Naive thymus-derived CD4-positive, alpha-beta T cell (primary cell): Measurements from ENCODE around the gene ADH5. TPM values are rescaled to one million over a fixed set of nuclear protein-coding genes. Genes with fewer than 3 reads are reported as not detected.
"Not testable (repeated sequence)": the region's sequence is repeated elsewhere in the genome, so short reads cannot be mapped to it uniquely, and the experiment has no call there.

Source experiments
- ATAC-seq: fragments of 150-1000 bp; cut with Tn5 transposase; 2 replicates; pipeline ENCODE4 v1.10.0; 2021; ENCODE audit warnings: mild to moderate bottlenecking, moderate library complexity
- CTCF ChIA-PET: fragments of 350-600 bp; sonication (Branson Sonifier 250); formaldehyde crosslinking; loops from one replicate; lab custom pipeline; 2021; ENCODE audit warnings: antibody characterized with exemption; lab: Charles Lee
- POLR2A ChIA-PET: fragments of 350-600 bp; sonication (Branson Sonifier 250); formaldehyde crosslinking; loops from one replicate; lab custom pipeline; 2021; ENCODE audit warnings: antibody characterized with exemption, inconsistent platforms; lab: Charles Lee
- DNase-seq, 9 donors: peaks; one replicate each; pipeline versions ENCODE4 v3.0.0 to v3.0.0-alpha.2; 2020 to 2022; ENCODE audit warnings: mixed read lengths in 1 of 9
- H3K27ac ChIP-seq: one replicate; pipeline ENCODE4 v1.7.0; 2013; ENCODE audit warnings: mild to moderate bottlenecking, low read depth, low read length, moderate library complexity
- H3K27me3 ChIP-seq, 2 donors: one replicate each; pipeline ENCODE4 v1.7.0; 2013; ENCODE audit warnings: low read length in 2 of 2, mild to moderate bottlenecking in 2 of 2, moderate library complexity in 2 of 2; ENCODE audit not compliant: control insufficient read depth in 2 of 2, insufficient read depth in 2 of 2
- H3K36me3 ChIP-seq, 3 experiments: 1 replicate in 2 of 3; 2 replicates in 1 of 3; pipeline ENCODE4 v1.7.0; 2013; ENCODE audit warnings: low read length in 3 of 3, mild to moderate bottlenecking in 3 of 3, moderate library complexity in 1 of 3; ENCODE audit not compliant: insufficient read depth in 3 of 3, control insufficient read depth in 2 of 3
- H3K4me1 ChIP-seq, 2 donors: one replicate each; pipeline ENCODE4 v1.7.0; 2013; ENCODE audit warnings: low read length in 2 of 2, mild to moderate bottlenecking in 2 of 2, moderate library complexity in 1 of 2; ENCODE audit not compliant: control insufficient read depth in 2 of 2, insufficient read depth in 2 of 2
- H3K4me3 ChIP-seq: 2 replicates; pipeline ENCODE4 v1.7.0; 2013; ENCODE audit warnings: mild to moderate bottlenecking, low read length
- H3K9me3 ChIP-seq, 3 experiments: 1 replicate in 2 of 3; 2 replicates in 1 of 3; pipeline ENCODE4 v1.7.0; 2013; ENCODE audit warnings: low read length in 3 of 3; ENCODE audit not compliant: control insufficient read depth in 2 of 3
- H3K27ac Mint-ChIP-seq, 9 donors: one replicate each; pipeline ENCODE4 v1.8.0; 2020 to 2022; ENCODE audit warnings: mixed read lengths in 9 of 9, mild to moderate bottlenecking in 8 of 9, moderate library complexity in 5 of 9, inconsistent platforms in 2 of 9
- H3K27me3 Mint-ChIP-seq, 5 donors: one replicate each; pipeline ENCODE4 v1.8.0; 2021 to 2022; ENCODE audit warnings: mixed read lengths in 5 of 5, mild to moderate bottlenecking in 1 of 5
- H3K36me3 Mint-ChIP-seq, 5 donors: one replicate each; pipeline ENCODE4 v1.8.0; 2020 to 2022; ENCODE audit warnings: mixed read lengths in 5 of 5, mild to moderate bottlenecking in 3 of 5, inconsistent platforms in 1 of 5
- H3K4me1 Mint-ChIP-seq, 7 donors: one replicate each; pipeline ENCODE4 v1.8.0; 2020 to 2022; ENCODE audit warnings: mixed read lengths in 7 of 7, mild to moderate bottlenecking in 3 of 7, inconsistent platforms in 1 of 7
- H3K4me3 Mint-ChIP-seq, 10 donors: one replicate each; pipeline ENCODE4 v1.8.0; 2020 to 2022; ENCODE audit warnings: mild to moderate bottlenecking in 10 of 10, mixed read lengths in 10 of 10, moderate library complexity in 6 of 10, inconsistent platforms in 2 of 10
- H3K9me3 Mint-ChIP-seq, 11 donors: one replicate each; pipeline ENCODE4 v1.8.0; 2020 to 2022; ENCODE audit warnings: mixed read lengths in 11 of 11, mild to moderate bottlenecking in 4 of 11, inconsistent platforms in 1 of 11, moderate library complexity in 1 of 11
- intact Hi-C, 2 donors: fragments of 100-400 bp; cut with micrococcal nuclease; formaldehyde crosslinking; loops; one replicate each; pipeline ENCODE4 v1.15.1; 2023
- polyA plus RNA-seq, 2 donors: library from polyadenylated mRNA; unstranded; fragments of 300-500 nt; fragmentation: Illumina TruSeq; gene quantifications; one replicate each; pipeline ENCODE4 v1.2.3, GENCODE V29; 2021
- total RNA-seq, 6 experiments: library from RNA in 5 of 6; stranded (reverse) in 5 of 6; gene quantifications; 1 replicate in 5 of 6; 2 replicates in 1 of 6; pipeline ENCODE4 v1.2.3 and lab custom pipeline; 2021 to 2026

Gene ADH5
- total and polyA plus RNA-seq, 7 experiments from 2014 or later, result 42.7 to 174 (median 78.7) TPM

GRCh38 chr4:99103166-99103565 lies 14.6 kb upstream of the ADH5 start:
- DNase-seq (no peak), ATAC-seq (no peak)
- no peak overlapping the region for H3K27ac ChIP-seq
- Mint-ChIP-seq H3K36me3 (peaks cover 0 to 9% (median 4%) of the 10 kb centered on the region in 5 donors), H3K4me1 (peaks cover 0 to 8% (median 0%) of the 10 kb centered on the region in 7 donors), H3K27me3 (peaks cover 0 to 4% (median 0%) of the 10 kb centered on the region in 5 donors), H3K27ac (no peak overlapping the region), H3K9me3 (peaks cover 0 to 4% (median 0%) of the 10 kb centered on the region in 11 donors), H3K4me3 (no peak overlapping the region)
- intact Hi-C loops, result no loop called here
- H3K4me3 ChIP-seq, result no peak overlapping the region
- no peaks in the 10 kb centered on the region for H3K9me3 ChIP-seq
- POLR2A ChIA-PET, result no interaction called here
- no peaks in the 10 kb centered on the region for H3K36me3 ChIP-seq
- H3K4me1 ChIP-seq, result no peaks in the 10 kb centered on the region
- no peaks in the 10 kb centered on the region for H3K27me3 ChIP-seq
- CTCF ChIA-PET, result interaction anchor here (0.7 kb wide), 2 partner anchors 670 to 788 kb away, joined by 3 to 5 read pairs; no protein-coding TSS in a partner anchor

GRCh38 chr4:99102634-99103033 lies 14.0 kb upstream of the ADH5 start:
- H3K9me3 Mint-ChIP-seq, result peaks cover 0 to 4% (median 0%) of the 10 kb centered on the region in 11 donors
- CTCF ChIA-PET, result no interaction called here
- ATAC-seq, result no peak

GRCh38 chr4:99100876-99101275 lies 12.3 kb upstream of the ADH5 start:
- Mint-ChIP-seq H3K36me3 (peaks cover 1 to 12% (median 9%) of the 10 kb centered on the region in 5 donors), H3K9me3 (peaks cover 0 to 14% (median 0%) of the 10 kb centered on the region in 11 donors), H3K4me3 (no peak overlapping the region), H3K27ac (no peak overlapping the region), H3K4me1 (peaks cover 0 to 8% (median 0%) of the 10 kb centered on the region in 7 donors), H3K27me3 (peaks cover 0 to 10% (median 0%) of the 10 kb centered on the region in 5 donors)
- H3K27ac ChIP-seq, result no peak overlapping the region
- no peaks in the 10 kb centered on the region for H3K4me1 ChIP-seq
- no peak overlapping the region for H3K4me3 ChIP-seq
- ChIA-PET CTCF (no interaction called here), POLR2A (interaction anchor here (3.1 kb wide), 1 partner anchor 12 kb away, joined by 10 read pairs; the partner anchor contains the start of gene ADH5)
- H3K9me3 ChIP-seq, result no peaks in the 10 kb centered on the region
- intact Hi-C loops, result no loop called here
- ATAC-seq, result no peak
- no peaks in the 10 kb centered on the region for H3K36me3 ChIP-seq
- H3K27me3 ChIP-seq, result no peaks in the 10 kb centered on the region
- DNase-seq, result no peak

More at GRCh38 chr4:99102634-99103033, 14.0 kb upstream of the ADH5 start:
- no peak overlapping the region for H3K27ac Mint-ChIP-seq
- H3K4me3 ChIP-seq, result no peak overlapping the region
- no peaks in the 10 kb centered on the region for H3K36me3 ChIP-seq
- intact Hi-C loops, result no loop called here
- H3K9me3 ChIP-seq, result no peaks in the 10 kb centered on the region
- no peak overlapping the region for H3K27ac ChIP-seq
- no peak for DNase-seq
- no peaks in the 10 kb centered on the region for H3K4me1 ChIP-seq
- no peaks in the 10 kb centered on the region for H3K27me3 ChIP-seq
- peaks cover 0 to 9% (median 4%) of the 10 kb centered on the region in 5 donors for H3K36me3 Mint-ChIP-seq
- no peak overlapping the region for H3K4me3 Mint-ChIP-seq
- H3K27me3 Mint-ChIP-seq, result peaks cover 0 to 4% (median 0%) of the 10 kb centered on the region in 5 donors
- H3K4me1 Mint-ChIP-seq, result peaks cover 0 to 8% (median 0%) of the 10 kb centered on the region in 7 donors
- POLR2A ChIA-PET, result no interaction called here

- peaks cover 1 to 12% (median 9%) of the 10 kb centered on the region in 5 donors for H3K36me3 Mint-ChIP-seq
- H3K4me3 Mint-ChIP-seq, H3K4me1 Mint-ChIP-seq, H3K27ac ChIP-seq, H3K9me3 ChIP-seq, DNase-seq, intact Hi-C loops, H3K4me3 ChIP-seq, CTCF ChIA-PET, ATAC-seq, H3K27ac Mint-ChIP-seq, H3K36me3 ChIP-seq, H3K4me1 ChIP-seq, H3K27me3 ChIP-seq: not testable (repeated sequence)
- H3K27me3 Mint-ChIP-seq, result peaks cover 0 to 10% (median 0%) of the 10 kb centered on the region in 5 donors
- H3K9me3 Mint-ChIP-seq, result peaks cover 0 to 14% (median 0%) of the 10 kb centered on the region in 11 donors
- POLR2A ChIA-PET, result interaction anchor here (3.1 kb wide), 1 partner anchor 11 kb away, joined by 10 read pairs; the partner anchor contains the start of gene ADH5
Observed at GRCh38 chr4:99099814-99100213, 11.2 kb upstream of the ADH5 start.

GRCh38 chr4:99099311-99099710 lies 10.7 kb upstream of the ADH5 start:
- POLR2A ChIA-PET, result interaction anchor here (3.1 kb wide), 1 partner anchor 11 kb away, joined by 10 read pairs; the partner anchor contains the start of gene ADH5
- no peaks in the 10 kb centered on the region for H3K27me3 ChIP-seq
- intact Hi-C loops, result no loop called here
- H3K4me3 ChIP-seq, result no peak overlapping the region
- ATAC-seq (no peak), DNase-seq (no peak)
- CTCF ChIA-PET, result no interaction called here
- Mint-ChIP-seq H3K27me3 (peaks cover 0 to 10% (median 0%) of the 10 kb centered on the region in 5 donors), H3K36me3 (peaks cover 1 to 12% (median 9%) of the 10 kb centered on the region in 5 donors), H3K27ac (no peak overlapping the region), H3K4me3 (no peak overlapping the region), H3K4me1 (peaks cover 0 to 8% (median 0%) of the 10 kb centered on the region in 7 donors), H3K9me3 (peaks cover 0 to 14% (median 0%) of the 10 kb centered on the region in 11 donors)
- no peaks in the 10 kb centered on the region for H3K9me3 ChIP-seq
- H3K4me1 ChIP-seq, result no peaks in the 10 kb centered on the region
- no peaks in the 10 kb centered on the region for H3K36me3 ChIP-seq
- no peak overlapping the region for H3K27ac ChIP-seq

GRCh38 chr4:99091841-99092240 lies 3.3 kb upstream of the ADH5 start:
- ATAC-seq, H3K4me3 ChIP-seq, H3K27ac ChIP-seq, CTCF ChIA-PET, intact Hi-C loops, H3K4me3 Mint-ChIP-seq, H3K27me3 ChIP-seq, POLR2A ChIA-PET, DNase-seq, H3K4me1 ChIP-seq, H3K36me3 ChIP-seq, H3K9me3 ChIP-seq, H3K27ac Mint-ChIP-seq: not testable (repeated sequence)
- Mint-ChIP-seq H3K9me3 (peaks cover 0 to 33% (median 2%) of the 10 kb centered on the region in 11 donors), H3K36me3 (peaks cover 4 to 24% (median 14%) of the 10 kb centered on the region in 5 donors), H3K4me1 (peaks cover 20 to 47% (median 37%) of the 10 kb centered on the region in 7 donors), H3K27me3 (peaks cover 0 to 14% (median 0%) of the 10 kb centered on the region in 5 donors)

- no peak overlapping the region for H3K4me3 ChIP-seq
- intact Hi-C loops, result no loop called here
- no peak for DNase-seq
- peaks cover 26 to 54% (median 41%) of the 10 kb centered on the region in 7 donors for H3K4me1 Mint-ChIP-seq
- no peaks in the 10 kb centered on the region for H3K9me3 ChIP-seq
- H3K36me3 ChIP-seq, result no peaks in the 10 kb centered on the region
- no peak overlapping the region for H3K27ac ChIP-seq
- no peak overlapping the region for H3K27ac Mint-ChIP-seq
- ATAC-seq, result no peak
- H3K9me3 Mint-ChIP-seq, result peaks cover 0 to 27% (median 0%) of the 10 kb centered on the region in 11 donors
- peaks cover 0 to 21% (median 14%) of the 10 kb centered on the region in 5 donors for H3K36me3 Mint-ChIP-seq
- H3K27me3 Mint-ChIP-seq, result peaks cover 0 to 11% (median 0%) of the 10 kb centered on the region in 5 donors
- H3K4me3 Mint-ChIP-seq, result no peak overlapping the region
- ChIA-PET CTCF (no interaction called here), POLR2A (interaction anchor here (0.7 to 0.8 kb wide), 2 partner anchors 32 to 68 kb away, joined by 3 read pairs; no protein-coding TSS in a partner anchor)
- peaks cover 8 to 9% of the 10 kb centered on the region in 2 donors for H3K4me1 ChIP-seq
- H3K27me3 ChIP-seq, result no peaks in the 10 kb centered on the region
Observed at GRCh38 chr4:99091216-99091575, 2.6 kb upstream of the ADH5 start.
